Naive thymus-derived CD4-positive, alpha-beta T cell (primary cell): Measurements from ENCODE around the gene PDE8A. TPM values are rescaled to one million over a fixed set of nuclear protein-coding genes. Genes with fewer than 3 reads are reported as not detected.

Experiments used
- ATAC-seq: fragments of 150-1000 bp; cut with Tn5 transposase; 2 replicates; pipeline ENCODE4 v1.10.0; 2021; ENCODE audit warnings: mild to moderate bottlenecking, moderate library complexity
- CTCF ChIA-PET: fragments of 350-600 bp; sonication (Branson Sonifier 250); formaldehyde crosslinking; loops from one replicate; lab custom pipeline; 2021; ENCODE audit warnings: antibody characterized with exemption; lab: Charles Lee
- POLR2A ChIA-PET: fragments of 350-600 bp; sonication (Branson Sonifier 250); formaldehyde crosslinking; loops from one replicate; lab custom pipeline; 2021; ENCODE audit warnings: antibody characterized with exemption, inconsistent platforms; lab: Charles Lee
- DNase-seq, 9 donors: peaks; one replicate each; pipeline versions ENCODE4 v3.0.0 to v3.0.0-alpha.2; 2020 to 2022; ENCODE audit warnings: mixed read lengths in 1 of 9
- H3K27ac ChIP-seq: one replicate; pipeline ENCODE4 v1.7.0; 2013; ENCODE audit warnings: mild to moderate bottlenecking, low read depth, low read length, moderate library complexity
- H3K27me3 ChIP-seq, 2 donors: one replicate each; pipeline ENCODE4 v1.7.0; 2013; ENCODE audit warnings: low read length in 2 of 2, mild to moderate bottlenecking in 2 of 2, moderate library complexity in 2 of 2; ENCODE audit not compliant: control insufficient read depth in 2 of 2, insufficient read depth in 2 of 2
- H3K36me3 ChIP-seq, 3 experiments: 1 replicate in 2 of 3; 2 replicates in 1 of 3; pipeline ENCODE4 v1.7.0; 2013; ENCODE audit warnings: low read length in 3 of 3, mild to moderate bottlenecking in 3 of 3, moderate library complexity in 1 of 3; ENCODE audit not compliant: insufficient read depth in 3 of 3, control insufficient read depth in 2 of 3
- H3K4me1 ChIP-seq, 2 donors: one replicate each; pipeline ENCODE4 v1.7.0; 2013; ENCODE audit warnings: low read length in 2 of 2, mild to moderate bottlenecking in 2 of 2, moderate library complexity in 1 of 2; ENCODE audit not compliant: control insufficient read depth in 2 of 2, insufficient read depth in 2 of 2
- H3K4me3 ChIP-seq: 2 replicates; pipeline ENCODE4 v1.7.0; 2013; ENCODE audit warnings: mild to moderate bottlenecking, low read length
- H3K9me3 ChIP-seq, 3 experiments: 1 replicate in 2 of 3; 2 replicates in 1 of 3; pipeline ENCODE4 v1.7.0; 2013; ENCODE audit warnings: low read length in 3 of 3; ENCODE audit not compliant: control insufficient read depth in 2 of 3
- H3K27ac Mint-ChIP-seq, 9 donors: one replicate each; pipeline ENCODE4 v1.8.0; 2020 to 2022; ENCODE audit warnings: mixed read lengths in 9 of 9, mild to moderate bottlenecking in 8 of 9, moderate library complexity in 5 of 9, inconsistent platforms in 2 of 9
- H3K27me3 Mint-ChIP-seq, 5 donors: one replicate each; pipeline ENCODE4 v1.8.0; 2021 to 2022; ENCODE audit warnings: mixed read lengths in 5 of 5, mild to moderate bottlenecking in 1 of 5
- H3K36me3 Mint-ChIP-seq, 5 donors: one replicate each; pipeline ENCODE4 v1.8.0; 2020 to 2022; ENCODE audit warnings: mixed read lengths in 5 of 5, mild to moderate bottlenecking in 3 of 5, inconsistent platforms in 1 of 5
- H3K4me1 Mint-ChIP-seq, 7 donors: one replicate each; pipeline ENCODE4 v1.8.0; 2020 to 2022; ENCODE audit warnings: mixed read lengths in 7 of 7, mild to moderate bottlenecking in 3 of 7, inconsistent platforms in 1 of 7
- H3K4me3 Mint-ChIP-seq, 10 donors: one replicate each; pipeline ENCODE4 v1.8.0; 2020 to 2022; ENCODE audit warnings: mild to moderate bottlenecking in 10 of 10, mixed read lengths in 10 of 10, moderate library complexity in 6 of 10, inconsistent platforms in 2 of 10
- H3K9me3 Mint-ChIP-seq, 11 donors: one replicate each; pipeline ENCODE4 v1.8.0; 2020 to 2022; ENCODE audit warnings: mixed read lengths in 11 of 11, mild to moderate bottlenecking in 4 of 11, inconsistent platforms in 1 of 11, moderate library complexity in 1 of 11
- intact Hi-C, 2 donors: fragments of 100-400 bp; cut with micrococcal nuclease; formaldehyde crosslinking; loops; one replicate each; pipeline ENCODE4 v1.15.1; 2023
- polyA plus RNA-seq, 2 donors: library from polyadenylated mRNA; unstranded; fragments of 300-500 nt; fragmentation: Illumina TruSeq; gene quantifications; one replicate each; pipeline ENCODE4 v1.2.3, GENCODE V29; 2021
- total RNA-seq, 6 experiments: library from RNA in 5 of 6; stranded (reverse) in 5 of 6; gene quantifications; 1 replicate in 5 of 6; 2 replicates in 1 of 6; pipeline ENCODE4 v1.2.3 and lab custom pipeline; 2021 to 2026

Gene PDE8A
- total and polyA plus RNA-seq, 7 experiments from 2014 or later: 1.7 to 43.3 (median 31.9) TPM

DNA sequence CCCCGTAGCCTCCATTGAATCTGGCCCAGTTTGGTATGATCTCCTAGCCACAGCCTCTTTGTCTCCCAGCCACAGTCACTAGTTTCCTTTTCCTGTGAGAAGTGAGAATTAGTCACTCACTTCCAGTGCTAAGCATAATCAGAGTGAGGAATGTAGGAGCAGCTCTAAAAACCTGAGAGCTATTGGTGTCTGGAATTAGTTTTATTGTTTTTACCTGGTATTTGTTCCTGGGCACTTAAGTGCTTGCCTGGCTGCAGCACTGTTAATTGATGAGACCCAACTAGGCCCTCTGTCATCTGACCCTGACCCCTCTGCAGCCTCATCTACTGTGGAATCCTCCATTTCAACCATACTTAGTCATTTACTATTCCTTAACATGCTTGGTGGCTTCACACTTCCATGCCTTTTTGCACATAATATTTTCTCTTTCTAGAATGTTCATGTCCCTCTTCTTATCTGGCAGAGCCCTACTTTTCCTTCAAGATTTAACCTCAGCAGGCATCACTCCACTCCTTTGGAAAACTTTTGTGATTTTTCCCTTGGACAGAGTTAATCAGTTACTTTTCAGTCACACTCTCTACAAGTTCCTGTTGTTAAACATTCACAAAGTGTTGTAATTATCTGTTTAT is 48.8 kb downstream of the PDE8A start:
- H3K4me3 Mint-ChIP-seq: peak overlapping the region in 8 of 10 donors; percentile 3 to 44 (median 32)
- Histone ChIP-seq H3K27ac (no peak overlapping the region), H3K27me3 (no peaks in the 10 kb centered on the region), H3K4me1 (peaks cover 15 to 25% of the 10 kb centered on the region in 2 donors), H3K4me3 (no peak overlapping the region), H3K36me3 (no peaks in the 10 kb centered on the region), H3K9me3 (no peaks in the 10 kb centered on the region)
- POLR2A ChIA-PET: interaction anchor here (1.1 to 2.0 kb wide), 3 partner anchors 38 to 50 kb away, joined by 3 to 13 read pairs (median 8); partner anchors contain the start of gene PDE8A
- intact Hi-C loops: loop anchor here in 1 of 2 donors (2.0 kb wide), 1 partner anchor 48 kb away; no protein-coding TSS in a partner anchor
- CTCF ChIA-PET: interaction anchor here (0.6 to 1.2 kb wide), 5 partner anchors 12 to 102 kb away, joined by 3 to 4 read pairs (median 3); no protein-coding TSS in a partner anchor
- H3K36me3 Mint-ChIP-seq: peaks cover 0 to 4% (median 0%) of the 10 kb centered on the region in 5 donors
- no peaks in the 10 kb centered on the region for H3K27me3 Mint-ChIP-seq
- H3K9me3 Mint-ChIP-seq: no peaks in the 10 kb centered on the region
- ATAC-seq (peak; percentile 37), DNase-seq (no peak)
- H3K27ac Mint-ChIP-seq: peak overlapping the region in 7 of 9 donors; percentile 0 to 79 (median 49)
- H3K4me1 Mint-ChIP-seq: peaks cover 44 to 71% (median 62%) of the 10 kb centered on the region in 7 donors

DNA sequence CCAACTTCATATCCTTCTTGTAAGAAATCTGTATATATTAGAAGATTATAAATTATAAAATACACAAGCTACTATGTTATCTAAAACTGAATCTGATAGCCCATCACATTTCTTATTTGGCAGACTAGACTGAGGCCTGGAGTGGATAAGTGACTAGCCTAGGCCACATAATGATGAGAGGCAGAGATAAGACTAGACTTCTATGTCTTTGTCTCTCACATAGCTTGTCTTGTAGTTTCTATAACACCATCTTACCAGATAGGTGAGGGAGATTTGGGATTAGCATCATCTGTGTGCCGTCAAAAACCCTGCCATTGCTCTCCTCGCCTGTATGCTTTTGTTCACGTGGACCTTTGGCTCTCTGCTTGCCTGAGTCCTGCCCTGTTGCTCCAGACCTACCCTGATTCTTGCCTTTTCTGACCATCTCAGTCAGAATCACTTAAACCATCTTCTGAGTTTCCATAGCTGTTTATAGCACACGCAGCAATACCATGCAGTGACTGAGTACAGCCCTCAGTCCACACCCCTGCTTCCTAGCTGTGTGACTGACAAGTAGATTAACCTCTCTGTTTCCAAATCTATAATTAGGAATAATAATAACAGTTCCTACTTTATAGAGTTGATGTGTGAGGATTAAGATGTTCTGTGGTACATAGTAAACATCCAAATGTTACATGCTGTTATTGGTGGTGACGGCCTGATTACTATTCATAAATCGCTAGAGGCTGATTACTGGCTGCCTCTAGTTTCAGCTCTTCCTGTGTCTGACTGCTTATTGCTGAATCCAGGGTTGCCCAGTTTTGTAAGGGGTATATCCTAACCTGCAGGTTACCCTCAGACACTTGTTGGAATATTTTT is 49.7 kb downstream of the PDE8A start:
- H3K36me3 Mint-ChIP-seq: peaks cover 0 to 4% (median 0%) of the 10 kb centered on the region in 5 donors
- H3K4me3 Mint-ChIP-seq: peak overlapping the region in 9 of 10 donors; percentile 8 to 59 (median 52)
- POLR2A ChIA-PET: interaction anchor here (1.1 to 2.0 kb wide), 3 partner anchors 39 to 51 kb away, joined by 3 to 13 read pairs (median 8); partner anchors contain the start of gene PDE8A

DNA sequence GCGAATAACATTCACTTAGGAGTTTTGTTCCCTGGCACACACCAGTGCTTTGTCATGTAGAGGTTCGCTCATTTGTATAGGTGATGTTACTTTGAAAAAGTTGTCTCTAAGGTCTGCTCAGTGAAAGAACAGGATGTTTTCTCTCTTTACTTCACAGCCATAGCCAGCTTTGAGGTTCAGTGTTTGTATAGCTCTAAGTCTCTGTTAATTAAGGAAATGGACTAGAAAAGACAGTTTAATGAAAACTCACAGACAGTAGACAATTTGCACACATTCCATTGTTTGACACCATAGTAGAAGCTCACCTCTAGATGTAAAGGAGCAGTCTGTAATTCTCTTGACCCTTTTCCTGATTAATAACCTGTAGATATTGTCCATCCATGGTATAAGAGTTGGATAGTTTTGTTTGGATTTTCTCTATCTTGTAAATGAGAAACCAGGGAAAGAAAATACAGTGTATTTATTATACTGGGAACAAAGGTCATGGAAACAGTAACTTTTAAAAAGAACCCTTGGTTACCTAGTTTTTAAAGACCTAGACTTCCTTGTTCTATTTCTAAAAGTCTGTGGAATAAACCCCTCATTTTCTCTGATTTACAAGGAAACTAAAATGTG is 50.4 kb downstream of the PDE8A start:
- H3K27ac Mint-ChIP-seq: peak overlapping the region; percentile 26 to 88 (median 77)
- peaks cover 0 to 4% (median 0%) of the 10 kb centered on the region in 5 donors for H3K36me3 Mint-ChIP-seq
- peaks cover 19 to 25% of the 10 kb centered on the region in 2 donors for H3K4me1 ChIP-seq
- peak overlapping the region in 8 of 10 donors; percentile 4 to 59 (median 50) for H3K4me3 Mint-ChIP-seq
- peak overlapping the region; percentile 8 for H3K27ac ChIP-seq
- no peak overlapping the region for H3K4me3 ChIP-seq
- peaks cover 38 to 69% (median 60%) of the 10 kb centered on the region in 7 donors for H3K4me1 Mint-ChIP-seq
- CTCF ChIA-PET: interaction anchor here (0.6 to 1.8 kb wide), 5 partner anchors 12 to 1984 kb away, joined by 3 to 8 read pairs (median 3); no protein-coding TSS in a partner anchor
- no peaks in the 10 kb centered on the region for H3K27me3 Mint-ChIP-seq
- no peaks in the 10 kb centered on the region for H3K36me3 ChIP-seq
- peak; percentile 50 for ATAC-seq
- DNase-seq: no peak
- intact Hi-C loops: loop anchor here in 1 of 2 donors (2.0 kb wide), 2 partner anchors 17 to 49 kb away; no protein-coding TSS in a partner anchor
- H3K9me3 Mint-ChIP-seq: no peaks in the 10 kb centered on the region
- H3K27me3 ChIP-seq: no peaks in the 10 kb centered on the region
- H3K9me3 ChIP-seq: no peaks in the 10 kb centered on the region
- POLR2A ChIA-PET: interaction anchor here (2.0 kb wide), 2 partner anchors 44 to 51 kb away, joined by 8 to 13 read pairs; partner anchors contain the start of gene PDE8A

More for the DNA sequence above, 49.7 kb downstream of the PDE8A start:
- ATAC-seq (peak; percentile 41), DNase-seq (no peak)
- CTCF ChIA-PET: interaction anchor here (0.6 to 1.8 kb wide), 8 partner anchors 13 to 1983 kb away, joined by 3 to 8 read pairs (median 3); no protein-coding TSS in a partner anchor
- no peaks in the 10 kb centered on the region for H3K9me3 ChIP-seq
- Mint-ChIP-seq H3K9me3 (no peaks in the 10 kb centered on the region), H3K27ac (peak overlapping the region in 8 of 9 donors; percentile 55 to 88 (median 78)), H3K27me3 (no peaks in the 10 kb centered on the region), H3K4me1 (peaks cover 39 to 68% (median 60%) of the 10 kb centered on the region in 7 donors)
- H3K4me3 ChIP-seq: no peak overlapping the region
- intact Hi-C loops: loop anchor here in 1 of 2 donors (2.0 kb wide), 1 partner anchor 49 kb away; no protein-coding TSS in a partner anchor
- peak overlapping the region; percentile 8 for H3K27ac ChIP-seq
- no peaks in the 10 kb centered on the region for H3K27me3 ChIP-seq
- H3K36me3 ChIP-seq: no peaks in the 10 kb centered on the region
- peaks cover 16 to 25% of the 10 kb centered on the region in 2 donors for H3K4me1 ChIP-seq

DNA sequence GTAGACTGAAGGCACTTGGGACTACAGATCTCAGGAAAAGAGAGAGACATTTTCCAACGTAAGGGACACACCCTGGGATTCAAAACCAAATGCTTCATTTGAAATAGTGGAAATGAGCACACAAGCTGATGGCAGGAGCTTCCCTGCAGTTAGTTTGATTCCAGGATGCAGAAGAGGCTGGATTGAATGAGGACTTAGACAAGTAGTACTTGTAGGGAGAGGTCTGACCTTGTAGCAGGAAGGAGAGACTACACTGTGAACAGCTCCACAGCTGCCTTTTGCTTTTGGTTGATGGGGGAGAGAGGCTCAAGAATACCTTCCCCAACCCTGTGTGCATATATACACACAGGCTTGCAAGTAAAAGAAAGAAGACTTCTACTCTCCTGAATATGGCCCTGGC is 51.5 kb downstream of the PDE8A start:
- H3K27ac Mint-ChIP-seq: peak overlapping the region in 1 of 9 donors; percentile 22
- POLR2A ChIA-PET: no interaction called here
- CTCF ChIA-PET: no interaction called here
- H3K9me3 ChIP-seq: no peaks in the 10 kb centered on the region
- H3K27me3 ChIP-seq: no peaks in the 10 kb centered on the region
- peaks cover 0 to 4% (median 0%) of the 10 kb centered on the region in 5 donors for H3K36me3 Mint-ChIP-seq
- no peaks in the 10 kb centered on the region for H3K27me3 Mint-ChIP-seq
- ATAC-seq (no peak), DNase-seq (no peak)
- no peak overlapping the region for H3K27ac ChIP-seq
- H3K36me3 ChIP-seq: no peaks in the 10 kb centered on the region
- H3K4me3 Mint-ChIP-seq: no peak overlapping the region
- peaks cover 40 to 70% (median 56%) of the 10 kb centered on the region in 7 donors for H3K4me1 Mint-ChIP-seq
- H3K4me3 ChIP-seq: no peak overlapping the region
- no peaks in the 10 kb centered on the region for H3K9me3 Mint-ChIP-seq
- intact Hi-C loops: loop anchor here in 1 of 2 donors (2.0 kb wide), 1 partner anchor 18 kb away; no protein-coding TSS in a partner anchor
- H3K4me1 ChIP-seq: peaks cover 19 to 25% of the 10 kb centered on the region in 2 donors

DNA sequence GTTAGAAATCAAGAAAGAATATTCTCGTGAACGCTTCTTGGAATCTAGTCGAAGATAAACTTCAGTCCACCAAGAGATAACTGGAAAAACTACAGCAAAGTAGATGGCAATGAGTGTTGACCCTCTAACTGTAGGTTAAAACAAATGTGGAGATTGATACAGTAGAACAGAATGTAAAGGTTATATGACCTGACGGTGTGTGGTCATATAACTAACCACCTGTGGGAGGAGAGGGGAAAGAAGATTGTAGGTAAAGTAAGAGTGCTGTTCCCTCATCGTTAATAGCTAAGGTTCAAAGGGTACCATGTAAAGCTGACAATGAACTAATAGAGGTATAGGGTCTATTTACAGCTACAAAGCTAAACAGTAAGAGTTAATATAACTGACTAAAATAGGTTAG is 52.6 kb downstream of the PDE8A start:
- Mint-ChIP-seq H3K27ac (no peak overlapping the region), H3K4me1 (peaks cover 38 to 66% (median 53%) of the 10 kb centered on the region in 7 donors), H3K4me3 (no peak overlapping the region), H3K9me3 (no peaks in the 10 kb centered on the region), H3K27me3 (no peaks in the 10 kb centered on the region), H3K36me3 (peaks cover 0 to 4% (median 0%) of the 10 kb centered on the region in 5 donors)
- CTCF ChIA-PET: no interaction called here
- ATAC-seq (no peak), DNase-seq (no peak)
- intact Hi-C loops: no loop called here
- Histone ChIP-seq H3K36me3 (no peaks in the 10 kb centered on the region), H3K27ac (no peak overlapping the region), H3K4me3 (no peak overlapping the region), H3K27me3 (no peaks in the 10 kb centered on the region), H3K9me3 (no peaks in the 10 kb centered on the region), H3K4me1 (peaks cover 19 to 25% of the 10 kb centered on the region in 2 donors)
- POLR2A ChIA-PET: no interaction called here
